Stimulated activated naive B cell treated with anti-CD40 and anti-IgM and Interleukin-4, amounts not matched to agents 10 μg/mL and 1 μg/mL and 100 μg/mL, for 72 hours (primary cell): ENCODE data around the gene CLCN4.

ENCODE experiments used
- ATAC-seq, 2 donors: fragments of 150-1000 bp; cut with Tn5 transposase; replicated peaks; 2 replicates each; pipeline ENCODE4 v1.10.0; 2021; ENCODE audit warnings: moderate library complexity in 1 of 2
- DNase-seq: peaks from one replicate; pipeline ENCODE4 v3.0.0; 2021
- H3K27ac Mint-ChIP-seq: one replicate; pipeline ENCODE4 v1.8.0; 2022; ENCODE audit warnings: mild to moderate bottlenecking, mixed read lengths
- H3K27me3 Mint-ChIP-seq, 2 donors: one replicate each; pipeline ENCODE4 v1.8.0; 2022; ENCODE audit warnings: mixed read lengths in 2 of 2
- H3K36me3 Mint-ChIP-seq, 2 donors: one replicate each; pipeline ENCODE4 v1.8.0; 2022; ENCODE audit warnings: mixed read lengths in 2 of 2, mild to moderate bottlenecking in 1 of 2
- H3K4me1 Mint-ChIP-seq, 2 donors: one replicate each; pipeline ENCODE4 v1.8.0; 2022; ENCODE audit warnings: mixed read lengths in 2 of 2, mild to moderate bottlenecking in 1 of 2
- H3K4me3 Mint-ChIP-seq, 2 donors: one replicate each; pipeline ENCODE4 v1.8.0; 2022; ENCODE audit warnings: mild to moderate bottlenecking in 2 of 2, mixed read lengths in 2 of 2, moderate library complexity in 1 of 2
- H3K9me3 Mint-ChIP-seq, 2 donors: one replicate each; pipeline ENCODE4 v1.8.0; 2022; ENCODE audit warnings: mixed read lengths in 2 of 2, mild to moderate bottlenecking in 1 of 2

CLCN4 gene

DNA sequence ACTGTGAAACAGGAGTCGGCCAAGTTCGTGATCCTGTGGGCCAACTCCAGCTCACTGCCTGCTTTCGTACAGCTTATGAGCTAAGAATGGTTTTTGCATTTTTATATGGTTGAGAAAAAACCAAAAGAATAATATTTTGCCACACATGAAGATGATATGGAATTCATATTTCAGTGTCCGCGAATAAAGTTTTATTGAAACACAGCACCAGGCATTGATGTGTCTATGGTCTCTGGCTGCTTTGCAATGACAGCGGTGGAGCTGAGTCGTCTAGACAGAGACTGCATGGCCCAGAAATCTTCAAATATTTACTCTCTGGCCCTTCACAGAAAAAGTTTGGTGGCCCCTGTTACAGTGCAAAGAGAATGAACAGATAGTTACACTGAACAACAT is 20.2 kb downstream of the CLCN4 start:
- Mint-ChIP-seq H3K36me3 (peaks cover 20 to 23% of the 10 kb centered on the region in 2 donors), H3K4me3 (no peak overlapping the region), H3K9me3 (no peaks in the 10 kb centered on the region), H3K27me3 (peaks cover 0 to 12% of the 10 kb centered on the region in 2 donors), H3K4me1 (peaks cover 19 to 54% of the 10 kb centered on the region in 2 donors), H3K27ac (no peak overlapping the region)
- no peak for ATAC-seq
- DNase-seq: no peak

DNA sequence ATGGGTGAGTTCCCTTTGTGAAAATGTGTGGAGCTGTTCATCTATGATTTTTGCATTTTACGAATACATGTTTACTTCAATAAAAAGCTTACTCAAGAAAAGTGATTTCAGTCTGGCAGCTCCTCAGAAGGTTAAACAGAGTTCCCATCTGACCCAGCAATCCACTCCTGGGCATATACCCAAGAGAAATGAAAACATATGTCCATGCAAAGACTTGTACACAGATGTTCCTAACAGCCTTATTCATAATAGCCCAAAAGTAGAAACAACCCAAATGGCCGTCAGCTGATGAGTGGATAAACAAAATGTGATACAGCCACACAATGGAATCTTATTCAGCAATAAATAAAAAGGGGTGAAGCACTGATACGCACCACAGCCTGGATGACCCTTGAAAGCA is 20.8 kb downstream of the CLCN4 start:
- ATAC-seq: no peak
- H3K4me3 Mint-ChIP-seq: no peak overlapping the region
- H3K27me3 Mint-ChIP-seq: peaks cover 0 to 8% of the 10 kb centered on the region in 2 donors
- DNase-seq: no peak
- H3K9me3 Mint-ChIP-seq: no peaks in the 10 kb centered on the region
- peak overlapping the region; percentile 37 for H3K27ac Mint-ChIP-seq
- peaks cover 16 to 53% of the 10 kb centered on the region in 2 donors for H3K4me1 Mint-ChIP-seq
- H3K36me3 Mint-ChIP-seq: peaks cover 16 to 23% of the 10 kb centered on the region in 2 donors

DNA sequence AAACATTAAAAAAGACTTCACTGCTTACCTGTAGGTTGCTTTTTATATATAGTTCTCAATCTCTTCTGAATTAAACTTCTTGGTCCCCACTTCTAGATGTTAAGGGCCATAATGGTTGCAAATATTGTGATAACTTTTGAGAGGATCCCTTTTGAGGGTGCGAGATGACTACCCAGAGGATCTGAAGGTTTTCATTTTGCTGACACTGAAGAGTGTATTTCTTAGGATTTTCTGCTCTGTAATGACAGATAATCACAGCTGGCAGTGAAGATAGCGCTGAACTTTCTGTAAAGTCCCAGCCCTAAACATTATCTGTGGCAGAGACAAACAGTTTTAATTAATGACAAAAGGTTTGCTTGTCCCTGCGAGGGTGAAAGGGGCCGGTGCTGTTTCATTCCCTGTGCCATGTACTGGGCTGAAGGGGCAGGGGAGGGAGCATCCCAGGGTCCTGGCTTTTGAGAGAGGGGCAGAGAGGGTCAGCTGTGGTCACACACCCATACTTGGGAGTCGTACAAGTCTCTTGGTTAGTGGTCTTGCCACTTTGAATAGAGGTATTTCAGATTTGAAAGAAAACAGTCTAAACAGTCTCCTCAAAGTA is 22.2 kb downstream of the CLCN4 start:
- H3K4me3 Mint-ChIP-seq: no peak overlapping the region
- H3K27me3 Mint-ChIP-seq: peaks cover 0 to 4% of the 10 kb centered on the region in 2 donors
- H3K36me3 Mint-ChIP-seq: peaks cover 8 to 15% of the 10 kb centered on the region in 2 donors
- peaks cover 16 to 49% of the 10 kb centered on the region in 2 donors for H3K4me1 Mint-ChIP-seq
- DNase-seq (no peak), ATAC-seq (no peak)
- H3K27ac Mint-ChIP-seq: peak overlapping the region; percentile 56
- H3K9me3 Mint-ChIP-seq: no peaks in the 10 kb centered on the region

DNA sequence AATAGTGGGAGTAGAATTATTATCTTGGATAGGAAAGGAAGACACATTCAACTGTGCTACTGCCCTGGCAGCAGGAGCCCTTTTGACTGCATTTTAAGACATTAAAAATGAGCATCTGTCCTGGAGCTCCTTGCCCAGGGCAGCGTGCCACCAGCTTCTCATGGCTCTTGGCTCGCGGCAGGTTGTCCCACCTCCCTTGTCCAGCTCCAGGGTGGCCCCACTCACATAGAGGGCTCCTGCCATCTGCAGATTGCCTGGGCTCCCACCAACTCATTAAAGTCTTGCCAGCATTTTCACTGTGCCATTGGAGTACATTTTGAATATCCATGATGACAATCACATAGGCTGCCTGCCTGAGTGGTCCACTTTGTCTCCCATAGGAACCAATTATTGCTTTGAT is 27.0 kb downstream of the CLCN4 start:
- Mint-ChIP-seq H3K4me1 (peaks cover 13 to 36% of the 10 kb centered on the region in 2 donors), H3K4me3 (peak overlapping the region in 1 of 2 donors; percentile 3), H3K36me3 (peaks cover 9 to 21% of the 10 kb centered on the region in 2 donors), H3K27me3 (peaks cover 0 to 20% of the 10 kb centered on the region in 2 donors), H3K27ac (no peak overlapping the region), H3K9me3 (no peaks in the 10 kb centered on the region)
- no peak for ATAC-seq
- DNase-seq: no peak

DNA sequence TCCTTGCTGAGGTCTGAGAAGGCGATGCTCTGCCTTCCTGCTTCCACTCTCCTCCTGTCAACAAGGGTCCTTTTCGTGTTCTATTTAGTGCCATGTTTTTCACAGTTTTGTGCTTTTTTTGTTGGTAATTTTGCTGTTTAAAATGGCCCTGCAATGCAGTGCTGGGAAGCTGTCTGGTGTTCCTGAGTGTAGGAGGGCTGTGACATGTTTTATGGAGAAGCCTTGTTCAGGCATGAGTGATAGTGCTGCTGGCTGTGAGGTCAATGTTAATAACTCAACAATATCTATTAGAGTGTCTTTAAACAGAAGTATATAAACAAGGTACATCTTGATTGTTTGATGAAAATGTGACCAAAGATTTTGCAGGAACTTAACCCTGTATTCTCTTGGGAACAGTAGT is 27.6 kb downstream of the CLCN4 start:
- Mint-ChIP-seq H3K4me3 (no peak overlapping the region), H3K9me3 (no peaks in the 10 kb centered on the region), H3K27ac (no peak overlapping the region), H3K36me3 (peaks cover 9 to 21% of the 10 kb centered on the region in 2 donors), H3K4me1 (peaks cover 13 to 39% of the 10 kb centered on the region in 2 donors), H3K27me3 (peaks cover 0 to 20% of the 10 kb centered on the region in 2 donors)
- ATAC-seq: no peak
- DNase-seq: no peak

DNA sequence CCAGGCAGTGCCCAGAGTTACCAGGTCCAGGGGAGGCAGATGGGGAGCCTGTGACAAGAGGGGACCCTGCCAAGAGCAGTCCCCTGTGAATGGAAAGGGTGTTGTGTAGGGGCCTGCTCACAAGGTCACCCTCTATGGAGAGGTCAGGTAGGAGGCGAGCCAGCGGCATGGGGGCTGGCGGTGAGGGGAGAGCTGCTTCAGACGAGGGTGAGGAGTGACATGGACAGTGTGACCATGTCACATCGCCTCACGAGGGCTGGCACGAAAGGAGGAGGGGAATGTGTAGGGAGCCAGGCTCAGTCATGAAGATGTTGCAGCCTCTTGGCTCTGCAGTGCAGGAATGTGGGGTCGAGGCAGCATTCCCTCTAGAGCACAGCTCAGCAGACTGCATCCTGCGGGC is 29.6 kb downstream of the CLCN4 start:
- Mint-ChIP-seq H3K9me3 (no peaks in the 10 kb centered on the region), H3K27ac (peak overlapping the region; percentile 81), H3K27me3 (peaks cover 0 to 20% of the 10 kb centered on the region in 2 donors), H3K36me3 (peaks cover 11 to 22% of the 10 kb centered on the region in 2 donors), H3K4me3 (no peak overlapping the region), H3K4me1 (peaks cover 18 to 41% of the 10 kb centered on the region in 2 donors)
- no peak for ATAC-seq
- DNase-seq: no peak

DNA sequence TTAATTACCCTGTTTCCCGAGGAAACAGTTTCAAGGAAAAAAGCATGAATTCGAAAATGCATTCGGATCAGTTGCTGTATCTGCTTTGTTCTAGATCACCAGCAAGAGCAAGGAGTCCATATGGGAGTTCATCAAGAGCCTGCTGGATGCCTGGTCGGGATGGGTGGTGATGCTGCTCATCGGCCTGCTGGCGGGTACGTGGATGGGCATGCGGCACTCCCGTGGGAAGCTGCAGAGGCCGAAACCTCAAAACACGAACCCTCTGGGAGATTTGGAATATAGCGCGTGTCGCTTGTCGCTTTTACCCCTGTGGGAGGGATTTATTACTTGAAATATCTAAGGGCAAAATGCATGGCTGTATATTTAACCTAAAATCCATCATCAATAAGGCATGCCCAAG is 30.6 kb downstream of the CLCN4 start:
- peaks cover 20 to 40% of the 10 kb centered on the region in 2 donors for H3K4me1 Mint-ChIP-seq
- peaks cover 16 to 28% of the 10 kb centered on the region in 2 donors for H3K36me3 Mint-ChIP-seq
- H3K9me3 Mint-ChIP-seq: no peaks in the 10 kb centered on the region
- DNase-seq: no peak
- no peak for ATAC-seq
- H3K4me3 Mint-ChIP-seq: no peak overlapping the region
- H3K27me3 Mint-ChIP-seq: peaks cover 0 to 20% of the 10 kb centered on the region in 2 donors
- no peak overlapping the region for H3K27ac Mint-ChIP-seq

DNA sequence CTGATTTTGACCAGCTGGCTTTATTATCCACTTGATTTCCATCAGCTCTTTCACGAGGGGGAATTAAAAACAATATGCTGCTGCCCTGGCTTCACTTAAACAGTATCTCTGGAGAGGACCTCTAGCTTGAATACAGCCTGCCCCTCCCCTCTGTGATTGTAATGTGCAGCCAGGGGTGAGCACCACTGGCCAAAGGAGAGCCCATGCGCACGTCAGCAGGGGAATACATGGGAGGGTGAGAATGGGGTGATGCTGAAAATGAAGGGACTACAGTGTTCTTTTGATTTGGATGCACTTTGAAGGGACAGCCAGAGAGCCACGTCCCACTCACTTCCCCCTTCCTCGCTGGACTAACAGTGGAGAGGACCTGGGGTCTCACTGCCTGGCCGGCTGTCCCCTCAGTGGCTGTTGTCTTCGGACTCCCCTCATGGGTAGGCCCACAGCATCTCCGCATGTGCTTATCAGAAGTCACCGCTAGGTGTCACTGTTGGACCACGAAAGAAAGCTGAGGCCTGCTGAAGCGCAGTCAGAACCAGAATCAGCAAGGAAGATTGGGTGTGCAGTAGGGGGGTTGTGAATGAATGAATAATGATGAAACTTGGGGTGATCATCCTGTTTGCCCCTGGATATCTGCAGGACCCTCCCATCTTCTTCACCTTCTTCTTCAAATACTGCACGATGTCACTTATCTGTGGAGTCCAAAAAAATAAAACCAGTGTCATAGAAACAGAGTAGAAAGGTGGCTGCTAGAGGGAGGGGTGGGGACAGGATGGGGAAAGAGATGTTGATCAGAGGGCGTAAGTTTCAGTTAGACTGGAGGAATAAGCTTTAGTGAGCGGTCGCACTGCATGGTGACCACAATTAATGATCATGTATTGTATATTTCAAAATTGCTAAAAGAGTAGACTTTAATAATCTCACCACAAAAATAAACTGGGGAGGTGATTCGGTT is 32.8 kb downstream of the CLCN4 start:
- ATAC-seq (peak; percentile 79 to 94), DNase-seq (peak; percentile 67)
- Mint-ChIP-seq H3K9me3 (no peaks in the 10 kb centered on the region), H3K4me1 (peaks cover 14 to 41% of the 10 kb centered on the region in 2 donors), H3K36me3 (peaks cover 27 to 35% of the 10 kb centered on the region in 2 donors), H3K27ac (peak overlapping the region; percentile 78), H3K4me3 (no peak overlapping the region), H3K27me3 (peaks cover 0 to 17% of the 10 kb centered on the region in 2 donors)

DNA sequence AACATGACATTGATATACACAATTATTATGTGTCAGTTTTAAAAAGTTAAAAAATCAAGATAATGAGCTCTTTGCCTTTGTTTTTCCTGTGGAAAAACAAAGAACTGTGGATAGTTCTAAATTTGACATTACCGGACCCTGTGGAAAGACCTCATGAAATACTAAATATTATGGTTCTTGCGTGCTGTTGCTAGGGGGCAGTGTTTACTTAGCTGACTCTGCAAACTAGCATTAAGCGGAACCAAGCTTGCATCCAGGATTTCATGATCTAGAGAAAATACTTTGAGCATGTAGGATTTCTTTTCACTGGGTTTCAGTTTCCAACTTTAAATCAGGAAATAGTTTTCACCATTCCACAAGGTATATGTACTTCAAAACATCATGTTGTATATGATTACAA is 33.6 kb downstream of the CLCN4 start:
- DNase-seq (no peak), ATAC-seq (peak in 1 of 2 donors; percentile 67)
- Mint-ChIP-seq H3K9me3 (no peaks in the 10 kb centered on the region), H3K4me3 (no peak overlapping the region), H3K4me1 (peaks cover 14 to 36% of the 10 kb centered on the region in 2 donors), H3K27ac (no peak overlapping the region), H3K27me3 (peaks cover 0 to 11% of the 10 kb centered on the region in 2 donors), H3K36me3 (peaks cover 25 to 31% of the 10 kb centered on the region in 2 donors)

DNA sequence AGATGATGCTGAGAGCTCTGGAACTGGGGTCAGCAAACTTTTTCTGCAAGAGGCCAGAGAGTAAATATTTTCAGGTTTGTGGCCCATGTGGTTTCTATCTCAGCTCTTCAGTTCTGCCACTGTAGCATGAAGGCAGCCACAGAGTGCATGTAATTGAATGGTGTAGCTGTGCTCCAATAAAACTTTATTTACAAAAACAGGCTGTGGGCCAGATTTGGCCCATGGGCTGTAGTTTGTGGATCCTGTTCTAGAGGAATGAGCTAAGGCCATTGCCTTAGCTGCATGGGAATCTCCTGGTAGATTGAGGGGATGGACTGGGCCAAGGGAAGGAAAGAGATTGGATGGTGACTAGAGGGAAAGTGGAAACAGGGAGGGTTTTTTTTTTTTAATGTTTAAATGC is 36.8 kb downstream of the CLCN4 start:
- no peak overlapping the region for H3K4me3 Mint-ChIP-seq
- peaks cover 30 to 33% of the 10 kb centered on the region in 2 donors for H3K36me3 Mint-ChIP-seq
- H3K27me3 Mint-ChIP-seq: no peaks in the 10 kb centered on the region
- H3K9me3 Mint-ChIP-seq: no peaks in the 10 kb centered on the region
- peaks cover 10 to 31% of the 10 kb centered on the region in 2 donors for H3K4me1 Mint-ChIP-seq
- H3K27ac Mint-ChIP-seq: no peak overlapping the region
- ATAC-seq (no peak), DNase-seq (no peak)

DNA sequence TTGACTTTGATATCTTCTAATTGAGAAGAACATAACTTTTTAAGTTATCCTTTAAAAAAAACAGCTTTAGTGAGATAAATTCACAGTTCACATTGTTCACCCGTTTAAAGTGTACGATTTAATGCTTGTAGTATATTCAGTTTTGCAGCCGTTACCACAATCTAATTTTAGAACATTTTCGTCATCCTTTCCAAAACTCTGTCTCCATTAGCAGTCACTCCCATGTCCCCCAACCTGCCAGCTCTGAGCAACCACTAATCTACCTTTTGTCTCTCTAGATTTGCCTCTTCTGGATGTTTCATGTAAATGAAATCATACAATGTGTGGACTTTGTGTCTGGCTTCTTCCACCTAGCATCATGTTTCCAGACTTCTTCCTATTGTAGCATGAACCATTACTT is 38.6 kb downstream of the CLCN4 start:
- Mint-ChIP-seq H3K27me3 (no peaks in the 10 kb centered on the region), H3K4me3 (no peak overlapping the region), H3K4me1 (peaks cover 10 to 36% of the 10 kb centered on the region in 2 donors), H3K36me3 (peaks cover 32 to 38% of the 10 kb centered on the region in 2 donors), H3K9me3 (peaks cover 0 to 4% of the 10 kb centered on the region in 2 donors), H3K27ac (no peak overlapping the region)
- ATAC-seq (no peak), DNase-seq (no peak)

DNA sequence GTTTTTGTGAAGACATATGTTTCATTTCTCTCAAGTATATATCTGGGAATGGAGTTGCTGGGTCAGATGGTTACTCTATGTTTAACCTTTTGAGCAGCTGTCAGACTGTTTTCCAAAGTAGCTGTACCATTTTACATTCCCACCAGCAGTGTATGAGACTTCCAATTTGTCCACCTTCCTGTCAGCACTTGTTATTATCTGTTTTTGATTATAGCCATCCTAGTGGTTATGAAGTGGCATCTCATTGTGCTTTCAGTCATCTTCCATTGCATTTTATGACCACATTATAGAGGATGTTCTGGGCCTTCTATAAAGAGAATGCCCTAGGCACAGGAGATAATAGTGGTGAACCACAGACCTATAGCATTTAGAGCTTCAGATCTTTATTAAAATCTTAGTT is 39.2 kb downstream of the CLCN4 start:
- Mint-ChIP-seq H3K9me3 (peaks cover 1 to 4% of the 10 kb centered on the region in 2 donors), H3K4me1 (peaks cover 14 to 42% of the 10 kb centered on the region in 2 donors), H3K27ac (no peak overlapping the region), H3K27me3 (no peaks in the 10 kb centered on the region), H3K4me3 (no peak overlapping the region), H3K36me3 (peaks cover 37 to 39% of the 10 kb centered on the region in 2 donors)
- DNase-seq (no peak), ATAC-seq (no peak)

DNA sequence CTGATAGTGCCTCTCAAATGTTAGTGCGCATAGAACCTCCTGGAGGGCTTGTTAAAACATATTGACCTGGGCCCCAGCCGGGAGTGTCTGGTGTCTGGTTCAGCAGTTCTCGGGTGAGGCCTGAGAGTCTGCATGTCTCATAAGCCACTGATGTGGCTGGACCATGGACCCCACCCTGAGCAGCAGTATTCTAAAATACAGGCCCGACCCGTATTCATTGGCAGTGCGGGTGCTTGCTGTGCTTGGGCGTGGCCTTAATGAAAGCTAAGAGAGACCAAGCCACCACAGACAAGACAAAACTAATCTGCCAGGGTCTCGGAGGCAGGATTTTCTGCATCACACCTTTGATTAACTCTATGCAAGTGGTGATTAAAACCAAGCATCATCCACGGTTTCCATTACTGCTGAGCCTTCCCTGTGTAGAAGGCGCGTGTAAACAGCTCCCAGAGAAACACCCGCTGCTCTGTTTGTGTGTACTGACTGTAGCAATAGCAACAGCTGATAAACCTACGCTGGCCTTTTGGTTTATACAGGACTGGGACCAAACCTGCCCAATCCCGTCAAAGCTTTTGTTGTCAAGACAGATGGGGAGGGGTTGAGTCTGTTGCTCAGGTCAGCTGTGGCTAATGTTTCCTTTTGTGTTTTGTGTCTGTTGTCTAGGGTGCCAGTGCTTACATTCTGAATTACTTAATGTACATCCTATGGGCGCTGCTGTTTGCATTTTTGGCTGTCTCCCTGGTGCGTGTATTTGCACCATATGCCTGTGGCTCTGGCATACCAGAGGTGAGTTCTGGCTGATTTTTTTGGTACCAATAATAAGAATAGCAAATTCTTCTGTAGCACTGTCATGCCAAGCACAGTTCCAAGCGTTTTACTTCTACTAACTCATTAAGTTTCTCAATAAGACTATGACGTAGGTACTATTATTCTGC is 40.8 kb downstream of the CLCN4 start:
- Mint-ChIP-seq H3K4me1 (peaks cover 13 to 39% of the 10 kb centered on the region in 2 donors), H3K27me3 (no peaks in the 10 kb centered on the region), H3K4me3 (no peak overlapping the region), H3K9me3 (peaks cover 2 to 4% of the 10 kb centered on the region in 2 donors), H3K36me3 (peaks cover 32 to 33% of the 10 kb centered on the region in 2 donors), H3K27ac (no peak overlapping the region)
- ATAC-seq: no peak
- DNase-seq: no peak

DNA sequence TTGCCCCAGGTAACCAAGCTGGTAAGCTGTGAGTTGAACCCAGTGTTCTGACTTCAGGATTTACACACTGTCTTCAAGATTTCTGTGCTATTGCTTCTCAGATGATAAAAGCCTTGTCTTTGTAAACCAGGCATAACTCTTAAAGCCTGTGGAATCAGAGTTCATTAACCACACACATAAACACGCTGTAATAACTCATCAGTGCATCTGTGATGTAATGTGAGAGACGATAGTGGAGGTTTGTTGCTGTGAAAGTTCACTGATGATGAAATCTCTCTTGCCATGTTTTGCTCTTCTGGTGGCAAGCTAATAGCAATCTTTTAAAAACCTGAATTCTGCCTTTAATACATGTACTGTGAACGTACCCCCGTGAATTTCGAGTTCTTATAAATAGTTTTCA is 41.5 kb downstream of the CLCN4 start:
- DNase-seq (no peak), ATAC-seq (no peak)
- peaks cover 28% of the 10 kb centered on the region in 2 donors for H3K36me3 Mint-ChIP-seq
- H3K27ac Mint-ChIP-seq: peak overlapping the region; percentile 49
- H3K4me3 Mint-ChIP-seq: no peak overlapping the region
- H3K4me1 Mint-ChIP-seq: peaks cover 13 to 31% of the 10 kb centered on the region in 2 donors
- peaks cover 2 to 4% of the 10 kb centered on the region in 2 donors for H3K9me3 Mint-ChIP-seq
- no peaks in the 10 kb centered on the region for H3K27me3 Mint-ChIP-seq
